Measurements from ENCODE around the gene AZIN2. TPM values are rescaled to one million over a fixed set of nuclear protein-coding genes. Genes with fewer than 3 reads are reported as not detected.
A peak's percentile ranks its signal among the peaks of the same experiment; 100 is the strongest.

AZIN2 gene
- polyA plus RNA-seq, 2 of the 4 experiments (the other 2 are of a cell fraction) = 1.6 to 1.9 TPM

DNA sequence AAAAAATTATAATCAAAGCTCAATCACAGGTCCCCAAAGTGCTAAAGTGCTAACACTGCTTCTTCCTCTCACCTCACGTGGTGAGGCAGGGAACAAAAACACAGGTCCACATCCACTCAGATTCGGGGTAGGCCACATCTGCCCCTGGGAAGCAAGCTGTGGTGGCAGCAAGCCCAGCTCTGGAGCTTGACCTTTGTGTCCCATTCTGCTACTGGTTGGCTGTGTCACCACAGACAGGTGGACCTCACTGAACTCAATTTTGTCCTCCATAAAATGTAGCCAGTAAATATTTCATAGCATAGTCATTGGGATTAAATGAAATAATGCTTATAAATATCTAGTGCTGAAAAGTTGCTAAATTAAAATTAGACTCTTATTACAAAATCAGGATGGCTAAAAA is 8.5 kb downstream of the AZIN2 start:
- Histone ChIP-seq H3K9me3 (no peaks in the 10 kb centered on the region), H3K4me3 (no peak overlapping the region), H3K27ac (no peak overlapping the region), H3K4me1 (no peaks in the 10 kb centered on the region), H3K4me2 (no peak overlapping the region)
- ATAC-seq (no peak), DNase-seq (ENCODE audit: low read depth in 1 of 2, low spot score in 1 of 2) (no peak), FAIRE-seq (no peak)
- TF ChIP-seq CBX8 (IDR thresholded peaks at IDR 0.05) = no peak
- CTCF ChIA-PET = interaction anchor here (0.5 to 7.4 kb wide), 7 partner anchors 83 to 382 kb away, joined by 3 to 40 read pairs (median 3); no protein-coding TSS in a partner anchor
- 50% methylated on average over 2 of the region's 2 CpGs for WGBS (ENCODE audit: missing lambda C conversion rate)
- POLR2A ChIA-PET = interaction anchor here (0.5 to 1.5 kb wide), 2 partner anchors 9 to 196 kb away, joined by 3 to 4 read pairs; partner anchors contain the start of gene AZIN2

DNA sequence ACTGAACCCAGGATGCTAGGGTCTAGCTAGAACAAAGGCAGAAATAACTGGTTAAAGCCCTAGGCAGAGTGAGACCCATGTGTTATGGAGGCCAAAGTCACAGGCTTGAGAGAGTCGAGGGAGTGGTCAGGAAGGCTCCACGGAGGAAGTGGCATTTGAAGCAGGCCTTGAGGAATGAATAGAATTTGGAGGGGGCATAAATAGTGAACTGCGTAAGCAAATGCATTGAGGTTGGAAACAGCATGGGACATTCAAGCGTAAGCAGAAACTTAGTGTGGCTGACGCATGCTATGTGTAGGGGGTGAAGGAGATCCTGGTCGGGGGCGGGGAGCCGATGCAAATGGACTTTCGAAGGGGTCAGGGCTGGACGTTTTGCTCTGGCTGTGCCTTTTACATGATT is 11.5 kb downstream of the AZIN2 start:
- Histone ChIP-seq H3K4me2 (no peak overlapping the region), H3K27ac (no peak overlapping the region), H3K4me1 (no peaks in the 10 kb centered on the region), H3K4me3 (no peak overlapping the region), H3K9me3 (no peaks in the 10 kb centered on the region)
- DNase-seq (ENCODE audit: low read depth in 1 of 2, low spot score in 1 of 2) (no peak), ATAC-seq (no peak), FAIRE-seq (no peak)
- 82% methylated on average over 10 of the region's 10 CpGs for WGBS (ENCODE audit: missing lambda C conversion rate)
- CTCF ChIA-PET = interaction anchor here (2.0 kb wide), 1 partner anchor 37 kb away, joined by 5 read pairs; no protein-coding TSS in a partner anchor
- POLR2A ChIA-PET = no interaction called here
- no peak for TF ChIP-seq ZC3H11A (IDR thresholded peaks at IDR 0.05)
- TF ChIP-seq NFE2L2 (conservative IDR thresholded peaks at IDR 0.05; ENCODE audit: low read length) = no peak
- TF ChIP-seq BHLHE40 (IDR thresholded peaks at IDR 0.05; ENCODE audit: low read depth, low read length) = no peak
- TF ChIP-seq NPAS2 (CRISPR knock-in tag; IDR thresholded peaks at IDR 0.05; ENCODE audit: borderline replicate concordance) = no peak
- TF ChIP-seq EHF (CRISPR knock-in tag; IDR thresholded peaks at IDR 0.05) = no peak
- TF ChIP-seq RFX5 (IDR thresholded peaks at IDR 0.05) = no peak
- TF ChIP-seq, protein P1, sequence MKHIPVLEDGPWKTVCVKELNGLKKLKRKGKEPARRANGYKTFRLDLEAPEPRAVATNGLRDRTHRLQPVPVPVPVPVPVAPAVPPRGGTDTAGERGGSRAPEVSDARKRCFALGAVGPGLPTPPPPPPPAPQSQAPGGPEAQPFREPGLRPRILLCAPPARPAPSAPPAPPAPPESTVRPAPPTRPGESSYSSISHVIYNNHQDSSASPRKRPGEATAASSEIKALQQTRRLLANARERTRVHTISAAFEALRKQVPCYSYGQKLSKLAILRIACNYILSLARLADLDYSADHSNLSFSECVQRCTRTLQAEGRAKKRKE (CRISPR knock-in tag; IDR thresholded peaks at IDR 0.05; ENCODE audit: low read depth) = no peak
- TF ChIP-seq CEBPB (IDR thresholded peaks at IDR 0.05) = no peak
- TF ChIP-seq ZNF302 (CRISPR knock-in tag; IDR thresholded peaks at IDR 0.05) = no peak
- TF ChIP-seq, protein P2, sequence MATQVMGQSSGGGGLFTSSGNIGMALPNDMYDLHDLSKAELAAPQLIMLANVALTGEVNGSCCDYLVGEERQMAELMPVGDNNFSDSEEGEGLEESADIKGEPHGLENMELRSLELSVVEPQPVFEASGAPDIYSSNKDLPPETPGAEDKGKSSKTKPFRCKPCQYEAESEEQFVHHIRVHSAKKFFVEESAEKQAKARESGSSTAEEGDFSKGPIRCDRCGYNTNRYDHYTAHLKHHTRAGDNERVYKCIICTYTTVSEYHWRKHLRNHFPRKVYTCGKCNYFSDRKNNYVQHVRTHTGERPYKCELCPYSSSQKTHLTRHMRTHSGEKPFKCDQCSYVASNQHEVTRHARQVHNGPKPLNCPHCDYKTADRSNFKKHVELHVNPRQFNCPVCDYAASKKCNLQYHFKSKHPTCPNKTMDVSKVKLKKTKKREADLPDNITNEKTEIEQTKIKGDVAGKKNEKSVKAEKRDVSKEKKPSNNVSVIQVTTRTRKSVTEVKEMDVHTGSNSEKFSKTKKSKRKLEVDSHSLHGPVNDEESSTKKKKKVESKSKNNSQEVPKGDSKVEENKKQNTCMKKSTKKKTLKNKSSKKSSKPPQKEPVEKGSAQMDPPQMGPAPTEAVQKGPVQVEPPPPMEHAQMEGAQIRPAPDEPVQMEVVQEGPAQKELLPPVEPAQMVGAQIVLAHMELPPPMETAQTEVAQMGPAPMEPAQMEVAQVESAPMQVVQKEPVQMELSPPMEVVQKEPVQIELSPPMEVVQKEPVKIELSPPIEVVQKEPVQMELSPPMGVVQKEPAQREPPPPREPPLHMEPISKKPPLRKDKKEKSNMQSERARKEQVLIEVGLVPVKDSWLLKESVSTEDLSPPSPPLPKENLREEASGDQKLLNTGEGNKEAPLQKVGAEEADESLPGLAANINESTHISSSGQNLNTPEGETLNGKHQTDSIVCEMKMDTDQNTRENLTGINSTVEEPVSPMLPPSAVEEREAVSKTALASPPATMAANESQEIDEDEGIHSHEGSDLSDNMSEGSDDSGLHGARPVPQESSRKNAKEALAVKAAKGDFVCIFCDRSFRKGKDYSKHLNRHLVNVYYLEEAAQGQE (IDR thresholded peaks at IDR 0.05) = no peak
- TF ChIP-seq, protein P3, sequence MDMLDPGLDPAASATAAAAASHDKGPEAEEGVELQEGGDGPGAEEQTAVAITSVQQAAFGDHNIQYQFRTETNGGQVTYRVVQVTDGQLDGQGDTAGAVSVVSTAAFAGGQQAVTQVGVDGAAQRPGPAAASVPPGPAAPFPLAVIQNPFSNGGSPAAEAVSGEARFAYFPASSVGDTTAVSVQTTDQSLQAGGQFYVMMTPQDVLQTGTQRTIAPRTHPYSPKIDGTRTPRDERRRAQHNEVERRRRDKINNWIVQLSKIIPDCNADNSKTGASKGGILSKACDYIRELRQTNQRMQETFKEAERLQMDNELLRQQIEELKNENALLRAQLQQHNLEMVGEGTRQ (IDR thresholded peaks at IDR 0.05) = no peak

DNA sequence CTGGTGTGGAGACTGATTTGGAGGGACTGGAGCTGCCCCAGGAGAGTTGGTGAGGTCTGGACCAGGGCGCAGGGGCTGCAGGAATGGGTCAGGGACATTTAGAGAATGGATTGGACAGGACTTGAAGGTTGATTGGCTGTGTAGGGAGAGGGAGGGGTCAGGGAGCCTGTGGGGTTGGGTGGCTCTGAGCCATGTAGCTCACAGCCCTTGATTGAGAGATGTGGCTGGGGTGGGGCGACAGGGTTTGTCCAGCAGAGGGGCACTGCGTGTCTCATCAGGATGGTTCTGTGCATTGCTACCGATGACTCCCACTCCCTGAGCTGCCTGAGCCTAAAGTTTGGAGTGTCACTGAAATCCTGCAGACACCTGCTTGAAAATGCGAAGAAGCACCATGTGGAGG is 12.1 kb downstream of the AZIN2 start:
- 94% methylated on average over 5 of the region's 5 CpGs for WGBS (ENCODE audit: missing lambda C conversion rate)
- TF ChIP-seq, protein P4, sequence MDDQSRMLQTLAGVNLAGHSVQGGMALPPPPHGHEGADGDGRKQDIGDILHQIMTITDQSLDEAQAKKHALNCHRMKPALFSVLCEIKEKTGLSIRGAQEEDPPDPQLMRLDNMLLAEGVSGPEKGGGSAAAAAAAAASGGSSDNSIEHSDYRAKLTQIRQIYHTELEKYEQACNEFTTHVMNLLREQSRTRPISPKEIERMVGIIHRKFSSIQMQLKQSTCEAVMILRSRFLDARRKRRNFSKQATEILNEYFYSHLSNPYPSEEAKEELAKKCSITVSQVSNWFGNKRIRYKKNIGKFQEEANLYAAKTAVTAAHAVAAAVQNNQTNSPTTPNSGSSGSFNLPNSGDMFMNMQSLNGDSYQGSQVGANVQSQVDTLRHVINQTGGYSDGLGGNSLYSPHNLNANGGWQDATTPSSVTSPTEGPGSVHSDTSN (IDR thresholded peaks at IDR 0.05) = no peak
- TF ChIP-seq EHF (CRISPR knock-in tag; IDR thresholded peaks at IDR 0.05) (no peak), FOSB (CRISPR knock-in tag; IDR thresholded peaks at IDR 0.05) (no peak), CBX2 (IDR thresholded peaks at IDR 0.05; ENCODE audit: borderline replicate concordance, low read depth) (no peak), MAZ (IDR thresholded peaks at IDR 0.05; ENCODE audit: borderline replicate concordance, low read depth, low read length) (no peak), ZC3H11A (IDR thresholded peaks at IDR 0.05) (no peak), RAD21 (conservative IDR thresholded peaks at IDR 0.05 in 1 of 2, IDR thresholded peaks at IDR 0.05 in 1 of 2) (no peak), ZSCAN20 (CRISPR knock-in tag; IDR thresholded peaks at IDR 0.05) (no peak), FOXS1 (CRISPR knock-in tag; IDR thresholded peaks at IDR 0.05) (no peak), CBX8 (IDR thresholded peaks at IDR 0.05) (no peak)
- TF ChIP-seq, protein P5, sequence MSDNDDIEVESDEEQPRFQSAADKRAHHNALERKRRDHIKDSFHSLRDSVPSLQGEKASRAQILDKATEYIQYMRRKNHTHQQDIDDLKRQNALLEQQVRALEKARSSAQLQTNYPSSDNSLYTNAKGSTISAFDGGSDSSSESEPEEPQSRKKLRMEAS (IDR thresholded peaks at IDR 0.05) = no peak
- TF ChIP-seq, protein P6, sequence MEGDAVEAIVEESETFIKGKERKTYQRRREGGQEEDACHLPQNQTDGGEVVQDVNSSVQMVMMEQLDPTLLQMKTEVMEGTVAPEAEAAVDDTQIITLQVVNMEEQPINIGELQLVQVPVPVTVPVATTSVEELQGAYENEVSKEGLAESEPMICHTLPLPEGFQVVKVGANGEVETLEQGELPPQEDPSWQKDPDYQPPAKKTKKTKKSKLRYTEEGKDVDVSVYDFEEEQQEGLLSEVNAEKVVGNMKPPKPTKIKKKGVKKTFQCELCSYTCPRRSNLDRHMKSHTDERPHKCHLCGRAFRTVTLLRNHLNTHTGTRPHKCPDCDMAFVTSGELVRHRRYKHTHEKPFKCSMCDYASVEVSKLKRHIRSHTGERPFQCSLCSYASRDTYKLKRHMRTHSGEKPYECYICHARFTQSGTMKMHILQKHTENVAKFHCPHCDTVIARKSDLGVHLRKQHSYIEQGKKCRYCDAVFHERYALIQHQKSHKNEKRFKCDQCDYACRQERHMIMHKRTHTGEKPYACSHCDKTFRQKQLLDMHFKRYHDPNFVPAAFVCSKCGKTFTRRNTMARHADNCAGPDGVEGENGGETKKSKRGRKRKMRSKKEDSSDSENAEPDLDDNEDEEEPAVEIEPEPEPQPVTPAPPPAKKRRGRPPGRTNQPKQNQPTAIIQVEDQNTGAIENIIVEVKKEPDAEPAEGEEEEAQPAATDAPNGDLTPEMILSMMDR (IDR thresholded peaks at IDR 0.05) = no peak
- TF ChIP-seq, protein P1 (CRISPR knock-in tag; IDR thresholded peaks at IDR 0.05; ENCODE audit: low read depth) = no peak
- FAIRE-seq (no peak), ATAC-seq (peak; percentile 54 to 67; a peak in 3 of 6 replicates), DNase-seq (ENCODE audit: low read depth in 1 of 2, low spot score in 1 of 2) (no peak)
- Histone ChIP-seq H3K27ac (no peak overlapping the region), H3K4me2 (no peak overlapping the region), H3K4me1 (no peaks in the 10 kb centered on the region), H3K9me3 (no peaks in the 10 kb centered on the region), H3K4me3 (no peak overlapping the region)
- ChIA-PET CTCF (interaction anchor here (2.0 kb wide), 1 partner anchor 38 kb away, joined by 5 read pairs; no protein-coding TSS in a partner anchor), POLR2A (no interaction called here)
